Liver (tissue), 3 donors: ENCODE results near the gene IYD.

Experiments
- ATF3 ChIP-seq: IDR thresholded peaks from 2 replicates; pipeline ENCODE4 v1.6.1; 2016; ENCODE audit warnings: antibody characterized with exemption
- CTCF ChIP-seq: fragments of 150-350 bp; IDR thresholded peaks from 2 replicates; pipeline ENCODE4 v1.5.1; 2017; ENCODE audit warnings: improper control_type of control experiment, low read depth, low read length; ENCODE audit not compliant: missing input control
- JUND ChIP-seq, 2 donors: IDR thresholded peaks; 2 replicates each; pipeline ENCODE4 v1.6.1; 2016; ENCODE audit warnings: antibody characterized with exemption in 2 of 2
- MAX ChIP-seq: IDR thresholded peaks from 2 replicates; pipeline ENCODE4 v1.6.1; 2016; ENCODE audit warnings: antibody characterized with exemption
- TAF1 ChIP-seq: conservative IDR thresholded peaks from 2 replicates; pipeline ENCODE4 v1.6.1; 2016; ENCODE audit warnings: antibody characterized with exemption, mild to moderate bottlenecking
- donor health status: healthy.
- donor health status: healthy.

GRCh38 chr6:150410906-150411305 lies 42.1 kb downstream of the IYD start:
- TF ChIP-seq TAF1 (no peak), CTCF (no peak), MAX (no peak), ATF3 (no peak), JUND (IDR thresholded peaks at IDR 0.05) (no peak)
